Activated CD8-positive, alpha-beta memory T cell treated with anti-CD3 and anti-CD28 coated beads for 1 hour (primary cell): ENCODE measurements around the gene IQCK.

Experiments
- DNase-seq, 2 donors: peaks; one replicate each; pipeline ENCODE4 v3.0.0-alpha.2; 2020; ENCODE audit warnings: low read depth in 1 of 2; ENCODE audit errors: extremely low read depth in 1 of 2

Gene IQCK

GRCh38 chr16:19753815-19754643 is 36.0 kb downstream of the IQCK start:
- no peak for DNase-seq

- no peak for DNase-seq
Measured at GRCh38 chr16:19754644-19755036, 36.6 kb downstream of the IQCK start.

DNA sequence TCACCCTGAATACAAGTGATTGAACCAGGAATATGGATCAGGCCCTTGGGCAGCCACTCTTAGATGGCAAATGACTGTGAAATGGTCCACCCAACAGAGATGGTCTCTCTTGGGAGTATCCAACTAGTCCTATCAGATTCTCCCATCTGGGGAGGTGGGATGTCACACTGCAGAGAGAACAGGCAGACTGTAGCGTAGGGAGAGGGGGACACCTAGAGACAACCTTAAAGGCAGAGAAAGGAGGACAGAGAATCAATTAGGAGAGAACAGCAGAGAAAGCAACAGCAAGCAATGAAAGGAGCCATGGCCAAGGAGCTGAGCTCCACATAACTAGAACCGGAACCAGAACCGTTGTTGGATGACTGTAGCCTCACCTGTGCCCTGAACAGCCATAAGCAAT is 37.2 kb downstream of the IQCK start:
- no peak for DNase-seq

GRCh38 chr16:19757026-19757425 is 39.0 kb downstream of the IQCK start:
- no peak for DNase-seq

- DNase-seq, result no peak
Measured at GRCh38 chr16:19757762-19758595, 39.9 kb downstream of the IQCK start.

- DNase-seq, result no peak
Measured at GRCh38 chr16:19760356-19761060, 42.4 kb downstream of the IQCK start.

DNA sequence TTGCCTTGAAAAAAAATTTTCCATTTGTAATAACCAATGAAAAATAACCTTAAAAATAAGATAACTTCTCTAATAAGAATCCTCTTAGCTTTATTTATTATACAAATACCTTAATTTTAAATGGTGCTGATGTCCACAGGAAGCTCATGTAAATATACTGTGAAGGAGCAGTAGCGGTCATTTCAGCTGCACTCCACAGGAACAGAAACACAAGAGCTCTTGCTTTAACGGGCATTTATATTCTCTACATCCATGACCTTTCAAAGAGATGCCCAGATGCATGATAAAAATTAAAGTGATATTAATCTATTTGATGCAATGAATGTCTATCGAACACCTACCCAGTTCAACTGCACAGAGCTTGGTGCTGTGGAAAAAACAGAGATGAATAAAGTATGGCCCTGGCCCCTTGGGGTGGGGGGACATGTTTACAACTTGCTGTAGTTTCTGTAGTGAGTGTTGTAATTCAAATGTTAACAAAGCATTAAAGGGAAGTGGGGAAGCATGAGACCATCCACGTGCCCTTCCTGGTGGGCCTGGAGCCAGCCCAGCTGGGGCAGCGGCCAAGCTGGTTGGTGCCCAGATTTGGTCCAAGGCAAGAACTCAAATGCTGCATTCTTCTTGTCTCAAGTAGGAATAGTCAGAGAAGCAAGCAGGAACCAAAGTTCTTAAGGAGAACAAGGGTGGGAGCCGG is 47.9 kb downstream of the IQCK start:
- no peak for DNase-seq

- no peak for DNase-seq
Measured at GRCh38 chr16:19766554-19766884, 48.4 kb downstream of the IQCK start.

- DNase-seq, result no peak
Measured at GRCh38 chr16:19766988-19767387, 48.9 kb downstream of the IQCK start.

- DNase-seq, result no peak
Measured at GRCh38 chr16:19767497-19767896, 49.4 kb downstream of the IQCK start.

GRCh38 chr16:19769239-19769638 is 51.2 kb downstream of the IQCK start:
- DNase-seq, result no peak

DNA sequence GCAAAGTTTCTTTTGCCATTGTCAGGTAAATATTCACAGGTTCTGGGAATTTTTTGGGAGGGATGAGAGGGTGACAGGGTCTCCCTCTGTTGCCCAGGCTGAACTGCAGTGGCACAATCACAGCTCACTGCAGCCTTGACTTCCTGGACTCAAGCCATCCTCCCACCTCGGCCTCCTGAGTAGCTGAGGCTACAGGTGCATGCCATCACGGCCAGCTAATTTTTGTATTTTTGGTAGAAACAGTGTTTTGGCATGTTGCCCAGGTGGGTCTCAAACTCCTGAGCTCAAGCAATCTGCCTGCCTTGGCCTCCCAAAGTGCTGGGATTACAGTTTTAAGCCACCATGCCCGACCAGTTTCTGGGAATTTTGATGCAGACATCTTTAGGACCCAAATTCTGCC is 53.0 kb downstream of the IQCK start:
- no peak for DNase-seq

GRCh38 chr16:19771796-19772195 is 53.7 kb downstream of the IQCK start:
- no peak for DNase-seq

DNA sequence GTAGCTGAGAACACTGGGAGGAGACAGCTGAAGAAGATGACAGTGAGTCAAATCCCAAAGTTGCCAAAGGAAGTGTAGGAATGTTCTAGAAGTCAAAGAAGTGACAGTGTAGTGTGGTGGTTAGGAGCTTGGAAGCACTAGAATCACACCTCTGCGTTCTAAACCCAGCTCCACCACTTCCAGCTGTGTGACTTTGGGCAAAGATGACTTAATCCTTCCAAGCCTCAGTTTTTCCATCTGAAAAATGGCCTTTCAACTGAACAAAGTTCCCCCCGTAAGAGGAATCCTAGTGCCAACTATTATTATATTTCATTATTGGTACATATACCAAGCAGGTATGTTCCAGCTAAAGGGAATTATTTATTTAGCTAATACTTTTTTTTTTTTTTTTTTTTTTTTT is 56.0 kb downstream of the IQCK start:
- no peak for DNase-seq

DNA sequence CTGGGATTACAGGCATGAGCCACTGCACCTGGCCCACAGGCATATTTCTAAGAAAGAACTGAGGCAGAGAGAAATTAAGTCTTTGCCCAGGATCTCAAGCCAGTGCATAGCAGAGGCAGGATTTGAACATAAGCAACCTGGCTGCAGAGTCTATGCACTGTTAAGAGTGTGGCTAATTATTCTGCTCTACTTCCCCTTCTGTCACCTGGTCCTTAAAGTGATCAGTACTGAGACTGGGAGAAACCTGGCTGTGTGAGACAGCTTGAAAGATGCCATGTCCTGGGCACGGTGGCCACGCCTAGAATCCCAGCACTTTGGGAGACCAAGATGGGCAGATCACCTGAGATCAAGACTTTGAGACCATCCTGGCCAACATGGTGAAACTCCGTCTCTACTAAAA is 58.1 kb downstream of the IQCK start:
- no peak for DNase-seq

- no peak for DNase-seq
Measured at GRCh38 chr16:19776565-19776964, 58.5 kb downstream of the IQCK start.

GRCh38 chr16:19780321-19780720 is 62.2 kb downstream of the IQCK start:
- DNase-seq, result no peak

- no peak for DNase-seq
Measured at GRCh38 chr16:19781226-19781625, 63.2 kb downstream of the IQCK start.

GRCh38 chr16:19783363-19784182 is 65.5 kb downstream of the IQCK start:
- no peak for DNase-seq

DNA sequence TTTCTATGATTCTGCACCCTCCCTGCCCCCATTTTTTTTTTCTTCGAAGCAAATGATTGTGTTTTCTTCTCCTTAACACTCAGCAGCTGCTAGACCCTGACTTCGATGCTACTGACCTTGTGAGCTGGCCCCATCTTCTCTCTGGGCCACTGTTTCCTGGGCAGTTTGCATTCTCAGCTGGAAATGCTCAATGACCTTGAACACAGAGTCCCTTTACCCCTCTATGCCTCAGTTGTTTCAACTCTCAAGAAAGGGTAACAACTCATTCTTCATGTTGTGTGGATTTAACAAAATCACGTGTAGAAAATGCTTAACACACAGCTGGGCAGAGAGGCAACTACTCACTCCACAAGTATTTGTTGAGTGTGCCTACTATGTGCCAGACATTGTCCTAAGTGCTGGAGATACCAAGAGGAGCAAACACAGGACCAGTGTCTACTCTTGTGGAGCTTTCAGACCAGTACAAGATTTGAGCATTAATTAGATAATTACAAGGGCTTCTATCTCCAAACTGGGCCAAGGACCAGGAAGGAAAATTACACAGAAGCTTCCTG is 66.2 kb downstream of the IQCK start:
- no peak for DNase-seq
